HG03558 (cell line): ENCODE results near the gene PSMB11.
"Not testable (repeated sequence)": the region's sequence is repeated elsewhere in the genome, so short reads cannot be mapped to it uniquely, and the experiment has no call there.

ENCODE experiments used
- ATAC-seq: cut with Tn5 transposase; IDR thresholded peaks from one replicate; pipeline ENCODE4 v1.9.1; 2021; ENCODE audit warnings: moderate number of reproducible peaks; ENCODE audit not compliant: unreplicated experiment; ENCODE audit errors: extremely low read depth

PSMB11 gene

DNA sequence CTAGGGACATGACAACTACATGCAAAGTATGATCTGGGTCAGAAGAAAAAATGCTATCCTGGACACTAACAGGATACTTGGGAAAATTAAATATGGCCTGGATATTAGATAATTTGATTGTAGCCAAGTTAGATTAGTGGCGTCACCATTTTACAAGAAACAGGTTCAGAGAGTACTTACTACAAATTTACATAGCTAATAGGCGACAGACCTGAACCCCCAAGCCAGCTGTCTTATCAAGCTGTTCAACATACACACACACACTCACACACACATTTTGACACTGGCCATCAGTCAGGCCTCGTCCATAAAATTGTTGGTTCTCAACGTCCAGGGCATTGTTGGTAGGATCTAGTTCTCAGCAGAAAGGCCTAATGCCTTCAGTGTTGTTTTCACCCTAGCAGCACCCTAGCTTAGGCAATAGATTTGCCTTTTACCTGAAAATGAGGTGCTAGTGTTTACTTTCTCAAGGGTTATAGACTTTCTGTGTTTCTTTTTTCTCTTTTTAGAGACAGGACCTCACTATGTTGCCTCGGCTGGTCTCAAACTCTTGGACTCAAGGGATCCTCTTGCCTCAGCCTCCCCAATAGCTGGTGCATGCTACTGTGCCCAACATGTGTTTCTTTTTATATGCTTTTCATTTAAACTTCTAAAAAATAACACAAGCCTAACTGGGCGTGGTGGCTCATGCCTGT, 28.8 kb upstream of the PSMB11 start:
- ATAC-seq = no peak

- ATAC-seq = not testable (repeated sequence)
Observed at GRCh38 chr14:23013749-23014054, 28.3 kb upstream of the PSMB11 start.

DNA sequence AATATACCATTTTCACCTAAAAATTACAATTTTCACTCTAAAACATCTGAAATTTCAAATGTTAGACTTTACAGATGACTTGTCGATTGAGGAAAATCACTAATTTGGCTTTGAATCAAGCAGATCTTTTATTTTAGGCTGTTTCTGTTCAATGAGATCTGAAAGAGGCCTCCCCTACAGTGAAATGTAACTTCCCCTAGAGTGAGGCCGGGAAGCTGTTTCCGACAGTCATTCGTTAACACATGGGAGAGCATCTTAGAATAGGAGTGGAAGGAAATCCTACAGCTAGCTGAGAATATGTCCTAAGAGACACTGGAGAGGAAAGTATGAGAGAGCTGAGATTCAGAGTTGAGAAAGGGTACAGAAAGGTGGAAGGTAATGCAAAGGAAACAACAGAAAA, 26.4 kb upstream of the PSMB11 start:
- no peak for ATAC-seq

DNA sequence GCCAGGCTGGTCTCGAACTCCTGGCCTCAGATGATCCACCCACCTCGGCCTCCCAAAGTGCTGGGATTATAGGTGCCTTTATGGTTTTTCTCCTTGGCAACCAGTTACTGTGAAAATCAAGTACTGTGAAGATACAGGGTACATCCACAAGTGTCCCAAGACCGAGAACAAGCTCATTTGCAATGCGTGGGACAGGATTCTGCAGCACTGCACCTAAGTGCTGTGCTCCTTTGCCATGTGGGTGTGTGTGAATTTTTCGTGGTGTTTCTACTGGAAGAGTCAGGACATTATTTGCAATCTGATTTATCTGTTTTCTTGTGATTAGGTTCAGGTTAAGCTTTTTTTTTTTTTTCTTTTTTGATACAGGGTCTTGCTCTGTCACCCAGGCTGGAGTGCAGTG, 24.9 kb upstream of the PSMB11 start:
- no peak for ATAC-seq

GRCh38 chr14:23018107-23018506, 23.9 kb upstream of the PSMB11 start:
- ATAC-seq = no peak

GRCh38 chr14:23020143-23021128, 21.6 kb upstream of the PSMB11 start:
- no peak for ATAC-seq

GRCh38 chr14:23021434-23021833, 20.6 kb upstream of the PSMB11 start:
- ATAC-seq = no peak

DNA sequence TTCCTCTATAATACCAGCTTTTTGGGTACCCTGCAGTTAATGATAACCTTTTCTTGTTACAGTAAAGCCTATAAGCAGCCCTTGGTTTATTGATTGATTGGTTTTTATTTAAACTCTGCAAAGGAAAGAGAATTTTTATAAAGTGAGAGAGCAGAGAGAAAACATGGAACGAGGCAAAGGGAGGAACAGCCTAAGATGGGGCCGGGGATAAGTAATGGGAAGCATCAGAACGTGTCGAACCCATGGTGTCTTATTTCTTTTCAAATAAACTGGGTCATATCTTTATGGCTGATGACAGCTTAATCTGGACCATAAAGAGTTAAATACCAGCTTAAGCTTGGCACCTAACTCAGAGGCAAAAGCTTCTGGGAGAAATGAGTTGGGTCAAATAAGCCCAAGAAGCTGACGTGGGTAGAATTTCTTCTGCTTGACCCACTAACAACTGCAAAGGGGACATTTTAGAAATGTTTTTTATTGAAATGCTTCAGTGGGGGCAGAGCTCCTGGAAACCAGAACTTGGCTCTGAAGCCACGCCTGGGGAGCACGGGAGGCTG, 20.0 kb upstream of the PSMB11 start:
- no peak for ATAC-seq

DNA sequence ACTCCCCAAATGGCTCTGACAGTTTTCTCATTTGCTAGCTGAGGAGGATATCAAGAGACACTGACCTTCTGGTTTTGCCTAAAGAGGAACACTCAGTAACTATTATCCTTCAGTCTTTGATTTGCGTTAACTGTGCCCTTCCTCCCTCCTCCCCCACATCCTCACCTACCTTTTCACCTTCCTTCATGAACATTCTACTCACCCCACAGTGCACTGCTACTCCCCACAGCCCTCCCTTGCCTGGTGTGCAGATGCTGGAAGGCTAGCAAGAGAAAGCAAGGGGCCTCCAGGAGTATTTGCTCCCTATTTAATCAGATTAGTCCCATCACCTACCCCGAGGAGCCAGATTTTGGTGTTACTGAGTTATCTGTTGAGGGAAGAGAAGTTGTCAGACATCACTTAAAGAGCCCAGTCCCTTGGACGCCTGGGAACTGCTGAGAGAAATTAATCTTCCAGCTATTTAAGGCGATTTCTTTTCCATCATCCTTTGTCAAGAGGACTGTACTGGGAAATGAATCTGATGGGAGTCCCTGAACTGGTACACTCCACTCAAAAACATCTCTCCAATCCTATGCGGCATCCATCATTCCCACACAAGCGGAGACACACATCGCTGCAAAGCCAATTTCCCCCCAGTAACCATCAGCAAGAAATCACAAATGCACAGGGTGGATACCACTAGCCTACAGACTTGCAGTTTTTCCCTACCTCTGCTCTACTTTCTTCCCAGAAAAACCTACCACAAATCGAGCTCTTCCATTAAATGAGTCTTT, 18.8 kb upstream of the PSMB11 start:
- ATAC-seq = no peak

GRCh38 chr14:23023795-23024152, 18.2 kb upstream of the PSMB11 start:
- ATAC-seq = no peak

GRCh38 chr14:23024612-23025075, 17.4 kb upstream of the PSMB11 start:
- ATAC-seq = no peak

DNA sequence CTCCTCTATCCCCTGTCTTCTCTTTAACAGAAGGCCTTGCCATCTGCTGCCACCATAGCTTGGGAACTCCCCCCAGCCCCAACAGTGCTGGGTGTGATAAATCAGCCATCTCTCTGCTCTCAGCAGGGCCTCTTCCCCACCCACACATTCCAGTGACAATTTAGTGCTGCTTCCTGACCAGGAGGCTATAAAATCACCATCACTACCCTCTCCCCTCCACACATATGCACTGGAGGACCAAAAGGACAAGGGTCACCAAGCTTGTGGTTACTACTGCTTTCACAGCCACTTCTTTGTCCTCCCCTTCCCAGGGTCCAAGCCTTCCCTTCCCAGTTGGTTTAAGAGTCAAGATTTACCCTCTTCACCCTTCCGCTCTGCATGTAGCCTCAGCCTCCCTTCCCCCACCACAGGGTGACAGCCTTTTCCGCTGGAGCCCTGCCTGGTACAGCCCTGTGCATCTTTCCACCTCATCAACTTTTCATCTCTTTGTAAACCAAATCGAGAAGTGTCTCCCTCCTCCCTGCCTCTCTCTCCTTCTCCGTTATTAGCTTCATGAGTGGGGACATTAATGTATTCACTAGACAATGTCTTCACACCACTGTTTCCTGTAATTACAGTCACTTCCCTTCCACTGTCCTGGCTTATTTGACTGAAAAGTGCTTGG, 16.7 kb upstream of the PSMB11 start:
- no peak for ATAC-seq

GRCh38 chr14:23028799-23029198, 13.2 kb upstream of the PSMB11 start:
- no peak for ATAC-seq

DNA sequence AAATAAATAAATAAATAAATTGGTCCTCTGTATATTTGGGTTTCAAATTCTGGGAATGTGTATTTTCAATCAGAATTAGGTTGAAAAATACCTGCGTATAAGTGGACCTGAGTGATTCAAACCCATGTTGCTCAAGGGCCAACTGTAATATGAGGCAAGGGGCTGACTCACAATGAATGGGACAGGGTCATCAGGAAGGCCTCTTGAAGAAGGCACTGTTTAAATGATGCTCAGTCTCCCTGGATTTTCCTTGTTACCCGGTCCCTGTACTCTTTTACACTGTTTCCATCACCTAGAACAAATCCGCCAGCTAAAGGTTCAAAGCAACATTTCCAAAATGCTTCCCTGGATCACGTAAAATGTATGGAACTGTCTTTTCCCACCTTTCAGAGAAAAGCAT, 11.1 kb upstream of the PSMB11 start:
- ATAC-seq = no peak

- no peak for ATAC-seq
Observed at GRCh38 chr14:23033251-23033727, 8.7 kb upstream of the PSMB11 start.

DNA sequence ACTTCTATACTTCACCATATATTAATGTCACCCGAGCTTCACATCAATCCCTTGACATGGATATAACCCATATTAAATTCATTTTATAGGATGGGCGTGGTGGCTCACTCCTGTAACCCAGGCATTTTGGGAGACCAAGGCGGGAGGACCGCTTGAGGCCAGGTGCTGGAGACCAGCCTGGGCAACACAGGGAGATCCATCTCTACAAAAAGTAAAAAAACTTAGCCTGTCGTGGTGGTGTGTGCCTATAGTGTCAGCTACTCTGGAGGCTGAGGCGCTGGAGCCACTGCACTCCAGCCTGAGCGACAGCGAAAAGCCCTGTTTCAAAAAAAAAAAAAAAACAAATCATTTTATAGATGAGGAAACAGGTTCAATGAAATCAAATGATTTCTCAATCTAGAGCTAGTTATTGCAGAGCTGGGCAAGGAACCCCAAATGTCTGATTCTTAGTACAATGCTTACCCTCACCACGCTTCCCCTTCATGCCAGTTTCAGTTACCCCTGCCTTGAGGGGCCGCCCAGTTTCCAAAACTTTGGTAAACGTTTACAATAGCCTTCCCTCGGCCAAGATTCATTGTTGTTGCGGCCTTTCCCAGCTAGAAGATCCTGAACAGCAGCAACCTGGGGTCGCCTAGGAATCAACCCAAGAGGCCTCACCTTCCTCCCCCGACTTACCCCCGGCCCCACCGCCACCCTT, 8.1 kb upstream of the PSMB11 start:
- no peak for ATAC-seq

DNA sequence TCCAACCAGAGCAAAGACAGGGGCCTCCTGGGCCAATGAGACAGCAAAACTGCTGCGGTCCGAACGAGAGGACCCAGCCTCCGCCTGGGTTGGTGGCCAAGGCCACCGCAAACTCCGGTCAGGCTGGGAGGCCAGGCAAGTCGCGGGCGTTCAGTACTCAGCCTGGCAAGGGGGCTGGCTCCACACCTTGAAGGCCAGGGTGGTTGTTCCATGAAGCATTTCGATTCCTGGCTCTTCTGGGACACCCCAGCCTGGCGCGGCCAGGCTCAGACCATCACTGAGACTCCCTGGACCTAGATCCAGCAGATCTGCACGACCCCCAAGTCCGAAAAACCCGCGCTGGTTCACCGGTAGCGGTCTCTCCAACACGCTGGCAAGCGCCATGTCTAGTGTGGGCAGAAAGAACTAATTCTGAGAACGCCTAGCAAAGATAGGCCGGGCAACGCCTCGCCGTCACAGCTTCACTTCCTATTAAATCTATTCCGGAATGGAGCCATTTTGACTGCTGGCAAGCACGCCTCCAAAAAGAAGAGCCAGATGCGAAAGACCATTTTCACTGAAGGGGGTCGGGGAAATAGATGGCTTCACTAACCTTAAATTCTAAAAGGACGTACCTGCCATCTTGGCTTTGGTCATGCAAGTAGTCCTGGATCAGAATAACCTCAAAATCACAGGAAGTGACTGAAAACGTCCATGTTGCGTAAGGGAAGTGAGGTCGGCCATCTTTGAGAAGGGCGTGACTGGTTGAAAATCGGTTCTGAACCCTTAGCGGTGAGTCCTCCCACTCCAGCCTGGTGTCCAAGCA, 7.3 kb upstream of the PSMB11 start, which contains the start of gene PSMB5:
Gene PSMB5, minus strand, starts transcription at position 403 of the 805 bp plus-strand sequence. Its CDS starts 19 bp downstream, at position 384.
- ATAC-seq = peak; percentile 77
